Left renal pelvis (tissue), 4 donors: Measurements from ENCODE around the gene ATG13. TPM values are rescaled to one million over a fixed set of nuclear protein-coding genes. Genes with fewer than 3 reads are reported as not detected.

Experiments
- DNase-seq, 4 donors: peaks; one replicate each; pipeline ENCODE4 v3.0.0-alpha.2; 2013; ENCODE audit warnings: low read depth in 4 of 4, low spot score in 3 of 4
- polyA plus RNA-seq, 4 donors: library from polyadenylated mRNA; unstranded; fragments of 120-200 nt; gene quantifications; one replicate each; pipeline ENCODE4 v1.2.1, GENCODE V29; 2013; ENCODE audit not compliant: insufficient read length in 4 of 4

ATG13 gene
- polyA plus RNA-seq, 4 donors = 49.9 to 75.4 (median 66.0) TPM

GRCh38 chr11:46719543-46720218, 102.3 kb downstream of the ATG13 start:
- no peak for DNase-seq

DNA sequence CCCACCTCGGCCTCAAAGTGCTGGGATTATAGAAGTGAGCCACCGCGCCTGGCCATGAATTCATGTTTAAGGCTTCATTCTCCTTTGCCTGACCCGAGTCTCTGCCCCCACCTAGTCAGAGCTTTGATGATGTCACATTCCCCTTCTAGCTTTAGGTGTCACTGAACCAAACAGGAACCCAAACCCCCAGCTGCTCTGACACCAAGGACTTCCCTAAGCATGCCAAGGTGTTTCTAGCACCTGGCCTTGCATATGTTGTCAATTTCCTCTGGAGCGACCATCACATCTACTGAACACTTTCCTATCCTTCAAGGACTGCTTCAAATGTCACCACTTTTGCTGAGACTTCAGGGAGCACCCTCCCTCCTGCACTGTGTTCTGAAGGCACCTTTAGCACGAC, 103.9 kb downstream of the ATG13 start:
- no peak for DNase-seq

GRCh38 chr11:46722566-46723358, 105.4 kb downstream of the ATG13 start:
- no peak for DNase-seq

GRCh38 chr11:46723359-46723680, 106.0 kb downstream of the ATG13 start:
- DNase-seq = no peak

GRCh38 chr11:46724088-46724487, 106.7 kb downstream of the ATG13 start:
- no peak for DNase-seq

Other genes with a start within 250 kb of the ATG13 start
- 100 to 1,000 TPM; 559 to 862 (median 739) TPM for gene MDK, start 235.9 kb upstream of the ATG13 start, polyA plus RNA-seq
- under 1 TPM; 0.11 to 0.34 (median 0.21) TPM for gene CHRM4, start 225.8 kb upstream of the ATG13 start, polyA plus RNA-seq
- gene AMBRA1, start 23.5 kb upstream of the ATG13 start, polyA plus RNA-seq = 10 to 100 TPM; 18.8 to 25.8 (median 24.7) TPM
- 1 to 10 TPM; 3.4 to 4.8 (median 3.8) TPM for gene HARBI1, start 326 bp upstream of the ATG13 start, polyA plus RNA-seq
- gene ARHGAP1, start 83.1 kb downstream of the ATG13 start, polyA plus RNA-seq = 10 to 100 TPM; 50.7 to 68.0 (median 59.6) TPM
- gene ZNF408, start 83.5 kb downstream of the ATG13 start, polyA plus RNA-seq = 10 to 100 TPM in 1 of 4 donors, 1 to 10 TPM in 3; 7.0 to 11.0 (median 8.8) TPM
- gene F2, start 101.7 kb downstream of the ATG13 start, polyA plus RNA-seq = 1 to 10 TPM in 1 of 4 donors, under 1 TPM in 2, not detected in 1; 0.34 to 3.0 (median 0.41) TPM
- 100 to 1,000 TPM in 2 of 4 donors, 10 to 100 TPM in 2; 79.9 to 118 (median 98.6) TPM for gene CKAP5, start 228.7 kb downstream of the ATG13 start, polyA plus RNA-seq